NCI-H1105 (cell line): ENCODE data around the gene TTLL11.

Experiments used
- DNase-seq: peaks from one replicate; lab custom pipeline; 2025; lab: John Stamatoyannopoulos, UW

TTLL11 gene

DNA sequence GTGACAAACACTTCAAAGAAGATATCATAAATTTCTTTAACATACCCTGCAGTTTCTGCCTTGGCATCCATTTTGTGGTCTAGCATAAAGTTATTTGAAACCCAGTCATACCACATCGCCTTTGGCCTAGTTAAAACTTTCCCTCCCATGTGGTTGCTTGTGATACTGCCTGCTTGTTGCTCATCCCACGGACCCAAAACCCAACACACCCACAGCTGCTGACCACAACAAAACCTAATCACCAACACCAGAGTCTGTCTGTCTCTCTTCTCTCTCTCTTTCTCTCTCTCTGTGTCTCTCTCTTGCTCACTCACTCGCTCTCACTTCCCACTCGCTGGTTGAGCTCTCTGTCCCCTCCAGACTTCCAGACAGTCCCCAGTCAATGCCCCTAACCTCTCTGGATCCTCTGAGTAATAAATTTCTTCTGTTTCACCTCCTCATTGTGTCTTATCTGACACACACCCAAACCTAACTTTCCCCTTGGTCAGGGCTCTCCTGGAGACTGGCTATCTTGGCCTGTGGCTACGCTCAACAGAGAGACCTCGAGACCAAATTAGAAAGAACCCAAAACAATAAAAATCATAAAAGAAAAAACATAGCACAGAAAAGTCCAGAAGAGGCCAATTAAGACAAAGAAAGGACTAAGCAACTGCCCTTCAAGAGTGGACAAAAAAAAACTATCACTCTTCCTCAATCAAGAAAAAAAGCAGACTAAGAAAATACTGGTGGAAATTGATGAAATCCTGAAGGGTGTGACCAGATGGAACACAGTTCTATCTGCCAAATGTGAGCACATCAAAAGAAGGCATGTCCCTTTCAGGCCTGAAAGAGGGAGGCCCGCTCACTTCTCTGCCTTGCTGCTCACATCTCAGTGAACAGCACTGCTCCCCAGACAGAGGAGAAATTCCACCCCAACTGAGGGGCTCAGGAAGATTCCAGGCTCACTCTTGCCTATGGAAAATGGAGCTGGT is 41.5 kb downstream of the TTLL11 start:
- DNase-seq, result no peak

DNA sequence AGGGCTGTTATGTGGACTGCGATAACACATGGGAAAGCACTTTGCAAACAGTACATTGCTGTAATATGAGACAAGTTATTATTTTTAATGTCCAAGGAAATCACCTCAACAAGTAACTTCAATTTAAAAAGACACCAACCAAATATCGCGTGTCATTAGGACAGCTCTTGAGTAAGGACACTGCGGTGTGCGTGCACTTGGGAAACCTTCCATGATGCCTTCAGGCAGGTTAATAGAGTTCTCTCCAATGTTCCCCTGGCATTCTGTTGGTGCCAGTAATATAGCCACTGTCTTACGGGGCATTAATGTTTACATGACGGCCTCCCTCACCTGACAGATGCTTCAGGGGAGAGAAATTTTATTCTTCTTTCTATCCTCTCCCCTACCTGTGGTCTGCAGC is 42.9 kb downstream of the TTLL11 start:
- DNase-seq, result no peak

DNA sequence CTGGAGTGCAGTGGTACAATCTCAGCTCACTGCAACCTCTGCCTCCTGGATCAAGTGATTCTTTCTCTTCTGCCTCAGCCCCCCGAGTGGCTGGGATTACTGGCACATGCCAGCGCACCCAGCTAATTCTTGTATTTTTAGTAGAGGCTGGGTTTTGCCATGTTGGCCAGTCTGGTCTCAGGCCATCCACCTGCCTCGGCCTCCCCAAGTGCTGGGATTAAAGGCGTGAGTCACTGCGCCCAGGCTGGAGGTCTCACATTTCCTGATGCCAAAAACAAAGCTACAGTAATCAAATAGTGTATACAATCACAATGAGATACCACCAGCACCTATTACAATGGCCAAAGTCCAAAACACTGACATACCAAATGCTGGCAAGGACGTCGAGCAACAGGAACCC is 51.1 kb downstream of the TTLL11 start:
- DNase-seq, result no peak

DNA sequence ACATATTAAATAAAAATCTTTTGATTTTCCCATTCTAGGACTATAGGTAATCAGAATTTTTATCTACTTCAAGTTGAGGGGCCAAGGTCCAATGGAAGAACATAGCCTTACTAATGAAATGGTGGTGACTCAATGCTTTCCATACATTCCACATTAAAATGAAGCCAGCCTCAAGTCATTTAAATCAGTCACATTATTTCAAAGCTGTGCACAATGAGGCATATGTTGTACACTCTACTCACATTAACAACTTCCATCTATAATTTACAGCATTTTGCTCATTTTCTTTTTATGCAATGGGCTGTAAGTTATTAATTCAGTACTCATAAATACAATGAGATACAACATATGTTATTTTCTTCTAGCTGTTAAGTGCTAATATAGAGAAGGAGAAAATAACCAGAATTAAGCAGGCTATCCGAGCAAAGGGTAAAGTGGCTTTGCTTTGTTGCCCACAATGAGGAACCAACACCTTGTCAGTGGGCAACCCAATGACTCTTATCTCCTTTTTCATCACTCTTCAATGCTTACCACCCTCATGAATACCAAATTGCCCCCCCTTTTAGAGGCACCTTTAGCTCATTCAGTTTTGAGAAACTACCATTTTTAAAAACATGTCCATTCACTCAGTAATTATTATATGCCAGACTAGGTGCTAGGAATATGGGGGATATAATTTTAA is 52.4 kb downstream of the TTLL11 start:
- DNase-seq, result no peak

DNA sequence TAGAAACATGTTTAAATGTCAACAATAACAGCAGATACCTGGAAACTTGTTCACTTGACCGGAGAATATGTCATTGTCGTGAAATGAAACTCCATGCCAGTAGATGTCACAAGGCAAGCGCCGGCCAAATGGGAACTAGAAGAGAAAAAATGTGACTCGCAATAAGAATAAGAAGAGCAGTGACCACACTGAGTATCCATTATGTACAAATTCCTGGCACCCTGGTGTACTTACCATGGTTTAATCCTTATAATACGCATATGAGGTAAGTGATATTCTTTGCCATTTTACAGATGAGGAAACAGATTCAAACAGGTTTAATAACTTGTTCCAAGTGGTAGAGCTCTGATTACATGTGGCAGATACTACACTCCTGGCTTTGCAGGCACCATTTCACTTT is 53.9 kb downstream of the TTLL11 start:
- DNase-seq, result no peak

DNA sequence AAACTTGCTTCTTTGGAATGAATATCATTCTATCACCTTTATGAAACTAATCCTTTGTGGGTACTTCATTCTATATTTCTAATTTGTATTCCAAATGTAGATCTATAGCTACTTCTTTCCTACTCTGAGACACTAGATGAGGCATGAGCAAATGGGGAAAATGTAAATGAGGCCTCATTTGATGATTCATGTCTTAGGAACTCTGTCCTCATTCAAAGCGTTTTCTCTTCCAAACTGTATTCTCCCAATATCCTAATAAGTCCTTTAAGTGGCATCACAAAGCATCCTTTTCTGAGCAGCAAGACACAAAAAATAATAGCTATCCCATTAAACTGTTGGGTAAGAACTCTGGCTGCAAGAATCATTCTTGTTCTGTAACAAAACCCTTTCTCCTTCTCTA is 56.1 kb downstream of the TTLL11 start:
- DNase-seq, result no peak

DNA sequence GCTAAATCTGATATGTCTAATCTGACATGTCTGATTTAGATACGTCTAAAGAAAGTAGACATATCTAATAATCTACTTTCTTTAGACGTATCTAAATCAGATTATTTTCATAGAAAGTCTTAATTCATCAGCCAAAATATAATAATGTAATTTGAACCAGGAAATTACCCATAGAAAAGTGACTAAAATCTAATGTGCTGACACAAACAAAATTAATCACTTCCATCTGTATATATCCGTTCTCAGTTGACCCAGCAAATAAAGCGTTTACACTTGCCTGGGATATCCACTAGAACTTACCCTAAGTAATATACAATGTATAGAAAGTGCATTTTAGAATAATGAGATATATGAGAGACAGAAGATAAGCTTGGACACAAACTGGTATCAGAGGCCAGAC is 56.7 kb downstream of the TTLL11 start:
- DNase-seq, result no peak

DNA sequence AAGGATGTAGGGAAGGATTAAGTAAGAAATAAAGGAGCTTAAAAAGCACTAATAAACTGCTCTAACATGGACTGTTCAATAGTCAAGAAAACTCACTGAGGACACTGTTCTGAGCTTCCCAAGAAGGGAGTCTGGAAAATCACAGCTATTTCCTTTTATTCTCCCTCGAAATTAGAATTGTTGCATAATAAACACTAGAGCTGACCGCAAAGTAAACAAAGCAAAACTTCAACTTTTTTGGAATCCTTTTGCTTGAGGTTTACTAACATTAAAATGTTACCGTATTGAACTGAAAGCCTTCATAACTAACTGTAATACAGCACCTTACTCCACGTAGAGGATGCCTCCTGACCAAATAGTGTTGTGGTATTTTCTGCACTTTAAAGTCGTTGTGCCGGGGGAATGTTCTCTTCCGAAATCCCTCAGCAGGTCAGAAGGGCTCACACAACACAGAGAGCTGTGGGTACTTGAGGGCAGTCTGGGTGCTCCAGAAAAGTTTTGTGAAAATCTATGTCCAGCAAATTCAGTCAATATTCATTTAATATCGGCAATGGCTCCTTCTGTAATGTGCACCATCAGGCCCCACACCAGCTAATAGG is 59.2 kb downstream of the TTLL11 start:
- DNase-seq, result no peak

DNA sequence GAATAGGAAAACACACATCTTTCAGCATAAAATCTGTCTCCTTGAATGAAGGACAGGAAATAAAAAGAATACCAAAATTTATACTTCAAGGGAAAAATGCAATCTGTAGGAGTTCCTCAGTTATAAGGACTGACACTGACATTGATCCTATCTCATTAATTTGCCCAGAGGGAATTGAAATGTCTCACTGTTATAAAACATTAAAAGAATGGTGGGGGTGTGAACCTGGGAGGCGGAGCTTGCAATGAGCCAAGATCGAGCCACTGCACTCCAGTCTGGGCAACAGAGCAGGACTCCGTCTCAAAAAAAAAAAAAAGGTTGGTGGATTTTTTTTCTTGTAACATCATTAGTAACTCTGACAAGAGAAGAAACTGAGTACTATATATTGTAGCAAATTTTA is 60.8 kb downstream of the TTLL11 start:
- DNase-seq, result no peak

DNA sequence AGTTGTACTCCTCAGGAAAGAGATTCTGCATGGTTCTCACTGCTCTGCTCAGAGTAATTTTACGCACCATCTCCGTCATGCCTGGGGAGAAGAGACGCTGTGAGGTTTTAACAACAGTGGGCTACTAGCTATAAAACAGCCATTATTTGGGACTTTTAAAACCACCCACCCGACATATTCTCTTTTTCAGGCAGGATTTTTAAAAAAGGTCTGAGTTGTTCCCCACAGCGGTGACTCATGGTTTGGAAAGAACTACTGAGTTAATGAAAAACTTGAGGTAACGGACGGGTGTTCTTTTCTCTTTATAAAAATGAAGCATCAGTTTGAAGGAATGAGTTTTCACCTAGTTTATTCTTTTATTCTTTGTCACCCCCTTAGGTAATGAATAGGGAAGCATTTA is 61.3 kb downstream of the TTLL11 start:
- no peak for DNase-seq

DNA sequence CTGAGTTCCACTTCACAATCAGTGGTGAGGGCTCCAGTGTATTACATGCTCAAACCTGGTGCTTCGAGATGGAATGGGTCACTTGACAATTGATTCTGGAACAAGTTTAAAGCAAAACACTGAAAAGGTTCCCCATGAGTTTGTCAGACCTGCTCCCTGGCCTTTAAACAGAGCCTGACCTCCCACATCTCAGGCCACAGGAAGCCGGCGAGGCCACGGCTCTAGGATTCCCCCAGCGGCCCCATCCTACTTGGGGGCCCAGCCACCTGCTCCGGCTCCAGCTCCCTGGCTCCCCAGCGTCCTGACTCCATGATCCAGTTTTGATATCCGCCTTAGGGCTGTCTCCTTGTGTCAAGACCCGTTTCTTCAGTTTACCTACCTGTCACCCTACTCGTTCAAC is 62.0 kb downstream of the TTLL11 start:
- no peak for DNase-seq

DNA sequence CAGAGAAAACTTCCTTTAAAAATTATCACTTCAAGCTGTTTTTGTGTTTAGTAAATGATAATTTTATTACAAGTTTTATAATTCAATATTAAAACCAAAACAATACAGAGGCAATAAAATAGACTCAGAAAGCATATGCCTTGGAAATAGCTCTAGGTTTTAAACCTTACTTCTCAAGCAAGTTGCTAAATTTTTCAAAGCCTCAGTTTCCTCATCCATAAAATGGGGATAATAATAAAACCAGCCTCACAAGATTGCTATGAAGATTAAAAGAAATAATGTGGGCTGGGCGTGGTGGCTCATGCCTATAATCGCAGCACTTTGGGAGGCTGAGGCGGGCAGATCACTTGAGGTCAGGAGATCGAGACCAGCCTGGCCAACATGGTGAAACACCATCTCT is 62.8 kb downstream of the TTLL11 start:
- no peak for DNase-seq

DNA sequence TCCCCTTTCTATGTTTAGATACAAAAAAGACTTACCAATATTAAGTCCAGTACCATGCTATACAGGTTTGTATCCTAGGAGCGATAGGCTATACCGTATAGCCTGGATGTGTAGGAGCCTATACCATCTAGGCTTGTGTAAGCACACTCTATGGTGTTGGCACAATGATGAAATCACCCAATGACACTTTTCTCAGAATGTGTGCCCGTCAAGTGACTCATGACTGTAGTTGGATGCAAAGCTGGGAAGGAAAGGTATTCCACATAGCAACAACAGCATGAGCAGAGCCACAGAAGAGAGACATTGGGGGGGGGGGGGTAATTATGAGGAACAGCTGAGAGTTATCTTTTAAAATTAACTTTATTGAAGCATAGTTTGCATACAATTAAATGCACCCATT is 63.2 kb downstream of the TTLL11 start:
- no peak for DNase-seq

DNA sequence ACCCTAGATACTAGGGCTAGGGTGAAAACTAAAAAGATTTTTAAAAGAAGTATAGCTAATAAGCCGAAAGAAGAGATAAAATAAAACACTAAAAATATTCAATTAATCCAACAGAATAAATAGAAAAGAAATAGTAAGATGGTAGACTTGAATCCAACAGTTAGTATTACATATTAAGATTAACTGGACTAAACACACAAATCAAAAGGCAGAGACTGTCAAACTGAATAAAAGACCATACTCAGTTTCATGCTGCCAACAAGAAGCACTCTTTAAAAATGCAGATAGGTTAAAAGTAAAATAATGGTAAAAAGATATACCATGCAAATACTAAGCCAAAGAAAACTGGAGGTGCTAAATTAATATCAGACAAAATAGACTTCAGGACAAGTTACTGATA is 65.0 kb downstream of the TTLL11 start:
- no peak for DNase-seq

DNA sequence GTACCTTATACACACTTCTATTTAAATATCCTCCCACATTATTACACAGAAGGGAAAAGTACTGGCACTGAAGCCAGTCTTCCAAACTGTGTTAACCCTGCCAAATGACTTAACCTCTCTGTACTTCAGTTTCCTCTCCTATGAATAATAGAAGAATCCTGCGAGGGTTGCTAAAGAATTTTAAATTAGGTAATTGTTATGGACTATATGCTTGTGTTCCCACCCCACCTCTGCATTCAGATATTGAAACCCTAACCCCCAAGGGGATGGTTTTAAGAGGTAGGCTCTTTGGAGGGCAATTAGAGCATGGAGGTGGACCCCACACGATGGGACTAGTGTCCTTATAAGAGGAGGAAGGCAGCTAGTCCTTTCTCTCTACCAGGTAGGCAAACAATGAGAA is 72.7 kb downstream of the TTLL11 start:
- DNase-seq, result no peak

DNA sequence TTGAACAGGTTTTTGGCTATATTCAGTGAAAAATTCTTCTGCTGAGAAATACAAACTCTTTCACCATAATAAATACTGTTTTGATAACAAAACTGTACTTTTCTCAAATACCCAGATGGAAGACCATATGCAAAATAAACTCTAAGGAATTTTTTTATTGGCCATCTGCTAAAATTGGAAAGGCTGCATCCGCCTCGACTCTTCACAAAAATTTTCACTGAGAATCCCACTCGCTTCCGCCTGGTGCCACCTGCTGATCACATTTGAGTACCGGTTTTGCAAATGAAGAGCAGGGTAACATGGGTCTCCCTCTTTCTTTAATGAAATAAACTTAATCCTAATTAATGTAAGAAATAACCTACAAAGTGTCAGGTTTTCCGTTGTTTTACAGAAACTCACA is 76.4 kb downstream of the TTLL11 start:
- DNase-seq, result no peak

DNA sequence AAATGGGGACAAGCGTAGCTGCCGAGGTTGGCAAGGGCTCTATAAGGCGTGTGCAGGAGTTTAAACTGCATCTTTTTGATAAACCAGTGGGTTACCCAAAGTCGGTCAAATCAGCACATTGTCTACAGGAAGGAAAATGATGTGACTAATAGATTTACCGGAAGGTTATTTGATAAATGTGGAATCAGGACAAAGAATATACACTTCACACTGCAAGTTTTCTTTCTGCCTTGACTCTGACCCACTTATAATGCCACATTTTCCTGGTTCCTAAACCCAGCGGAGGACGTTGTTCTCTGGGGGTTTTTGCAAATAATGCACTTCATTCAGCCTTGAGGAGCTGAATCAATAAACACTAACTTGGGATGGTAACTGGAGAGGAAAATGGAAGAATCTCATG is 76.8 kb downstream of the TTLL11 start:
- DNase-seq, result no peak

DNA sequence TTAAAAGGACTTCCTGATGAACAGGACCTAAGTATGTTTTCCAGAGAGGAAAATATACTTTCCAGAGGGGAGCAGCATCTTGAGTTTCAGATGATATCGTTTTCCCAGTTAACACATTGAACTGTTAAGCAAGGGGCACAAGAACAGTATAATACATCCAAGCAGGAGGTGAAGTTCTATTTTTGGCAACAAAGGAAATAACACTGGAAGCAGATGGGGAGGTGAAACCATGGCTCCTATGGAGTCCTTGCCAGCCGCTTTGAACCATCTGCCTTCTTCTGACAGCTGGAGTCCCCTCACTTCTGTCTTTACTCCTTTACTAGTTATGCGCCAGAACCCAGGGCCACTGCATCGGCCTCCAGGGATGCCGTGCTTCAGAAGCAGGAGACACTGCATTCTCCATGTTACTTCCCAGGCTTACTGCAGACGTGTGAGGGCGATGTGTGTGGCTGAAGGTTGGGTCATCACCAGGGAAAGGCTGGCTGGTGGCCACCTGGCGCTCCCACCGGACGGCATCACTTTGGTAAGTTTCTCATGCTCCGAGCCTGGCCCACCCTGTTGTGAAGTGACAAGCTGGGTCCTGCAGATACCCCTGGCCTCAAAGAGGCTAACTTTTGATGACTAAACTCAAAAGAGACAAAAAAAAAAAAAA is 77.8 kb downstream of the TTLL11 start:
- DNase-seq, result no peak

DNA sequence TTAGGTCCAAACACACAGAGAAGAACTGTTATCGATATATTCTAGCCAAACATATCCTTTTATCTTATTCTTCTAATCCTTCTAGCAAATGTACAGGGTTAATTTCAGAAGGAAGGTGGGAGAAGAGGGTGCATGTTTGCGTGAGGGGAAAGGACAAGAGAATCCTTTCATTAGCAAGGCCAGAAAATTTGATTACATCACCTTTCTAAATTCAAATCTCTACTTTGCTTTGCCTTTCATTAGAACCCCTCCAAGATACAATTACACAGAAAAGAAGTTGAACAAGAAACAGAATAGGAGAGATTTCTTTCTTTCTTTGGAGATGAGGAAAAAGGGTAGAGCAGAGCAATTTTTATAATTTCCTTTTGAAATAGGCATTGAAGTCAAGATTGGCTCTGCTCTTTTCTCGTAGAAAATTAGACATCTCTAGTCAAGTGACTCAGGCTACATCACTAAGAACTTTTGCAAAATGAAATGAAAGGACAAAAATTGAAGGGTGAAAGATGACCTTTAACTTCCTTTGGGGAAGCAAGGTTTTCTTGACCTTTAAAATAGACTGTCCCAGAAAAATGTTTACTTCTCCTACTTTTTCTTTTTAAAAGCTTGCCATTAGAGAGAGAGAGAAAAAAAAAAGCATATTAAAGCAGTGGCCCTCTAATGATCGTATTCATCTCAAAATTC is 81.2 kb downstream of the TTLL11 start:
- no peak for DNase-seq

DNA sequence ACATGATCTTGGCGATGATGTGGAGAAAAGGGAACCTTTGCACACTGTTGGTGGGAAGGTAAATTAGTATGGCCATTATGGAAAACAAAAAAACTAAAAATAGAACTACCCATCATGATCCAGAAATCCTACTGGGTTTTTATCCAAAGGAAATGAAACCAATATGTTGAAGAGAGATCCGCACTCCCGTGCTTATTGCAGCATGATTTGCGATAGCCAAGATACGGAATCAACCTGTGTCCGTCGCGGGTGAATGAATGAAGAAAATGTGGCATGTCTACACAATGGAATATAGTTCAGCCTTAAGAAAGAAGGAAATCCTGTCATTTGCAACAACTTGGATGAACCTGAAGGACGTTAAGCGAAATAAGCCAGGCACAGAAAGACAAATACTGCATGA is 84.5 kb downstream of the TTLL11 start:
- no peak for DNase-seq

DNA sequence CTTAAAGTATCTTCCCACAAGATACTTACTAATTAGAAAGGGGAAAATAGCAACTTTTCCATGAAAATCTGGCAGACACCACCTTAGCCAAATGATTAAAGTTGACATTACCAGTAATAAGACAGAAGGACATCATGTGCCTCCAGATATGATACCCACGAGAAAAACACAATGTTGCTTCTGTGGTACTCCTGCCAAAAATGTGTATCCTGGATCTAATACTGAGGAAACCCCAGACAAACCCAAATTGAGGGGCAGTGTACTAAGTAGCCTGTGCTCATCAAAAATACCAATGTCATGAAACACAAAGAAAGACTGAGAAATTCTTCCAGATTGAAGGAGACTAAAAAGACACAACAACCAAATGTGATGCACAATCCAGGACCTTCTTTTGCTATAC is 85.3 kb downstream of the TTLL11 start:
- DNase-seq, result no peak

DNA sequence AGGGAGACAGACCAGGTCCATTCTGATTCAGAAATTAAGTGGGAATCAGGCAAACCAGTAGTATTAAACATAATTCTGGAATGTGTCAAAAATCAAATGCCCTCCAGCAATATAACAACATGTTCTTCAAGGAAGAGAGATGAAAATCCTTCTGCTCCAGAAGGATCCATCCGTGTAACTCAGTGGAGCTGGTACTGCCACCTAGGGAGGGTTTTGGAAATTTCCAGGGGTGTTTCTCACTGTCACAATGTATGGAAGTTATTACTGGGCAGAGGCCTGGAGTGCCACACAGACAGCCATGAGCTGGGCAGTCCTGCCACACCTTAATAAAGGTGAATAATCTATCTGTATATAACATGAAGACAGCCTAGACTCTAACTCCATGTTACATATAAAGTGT is 87.5 kb downstream of the TTLL11 start:
- no peak for DNase-seq
